ENCODE measurements around the gene TAS1R2.

Gene TAS1R2

DNA sequence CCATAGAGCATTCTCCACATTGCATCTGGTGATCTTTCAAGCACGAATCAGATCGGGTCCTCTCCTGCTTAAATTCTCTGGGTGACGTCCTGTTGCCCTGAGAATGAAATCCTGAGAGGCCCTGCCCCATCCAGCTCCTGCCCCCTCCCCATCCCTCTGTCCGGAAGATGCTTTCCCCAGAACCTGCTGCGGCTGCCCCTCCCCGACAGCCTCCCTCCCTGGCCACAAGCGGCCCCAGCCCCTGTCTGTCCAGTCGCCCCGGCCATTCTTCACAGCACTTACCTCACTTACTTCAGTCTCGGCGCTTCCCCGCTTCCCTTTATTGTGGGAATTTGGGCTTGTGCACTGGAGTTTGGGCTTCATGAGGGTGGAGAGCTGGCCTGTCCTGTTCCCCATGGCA is 40.3 kb downstream of the TAS1R2 start:
- H3K27ac ChIP-seq, result no peak overlapping the region
- TF ChIP-seq CTCF (conservative IDR thresholded peaks at IDR 0.05), result no peak

DNA sequence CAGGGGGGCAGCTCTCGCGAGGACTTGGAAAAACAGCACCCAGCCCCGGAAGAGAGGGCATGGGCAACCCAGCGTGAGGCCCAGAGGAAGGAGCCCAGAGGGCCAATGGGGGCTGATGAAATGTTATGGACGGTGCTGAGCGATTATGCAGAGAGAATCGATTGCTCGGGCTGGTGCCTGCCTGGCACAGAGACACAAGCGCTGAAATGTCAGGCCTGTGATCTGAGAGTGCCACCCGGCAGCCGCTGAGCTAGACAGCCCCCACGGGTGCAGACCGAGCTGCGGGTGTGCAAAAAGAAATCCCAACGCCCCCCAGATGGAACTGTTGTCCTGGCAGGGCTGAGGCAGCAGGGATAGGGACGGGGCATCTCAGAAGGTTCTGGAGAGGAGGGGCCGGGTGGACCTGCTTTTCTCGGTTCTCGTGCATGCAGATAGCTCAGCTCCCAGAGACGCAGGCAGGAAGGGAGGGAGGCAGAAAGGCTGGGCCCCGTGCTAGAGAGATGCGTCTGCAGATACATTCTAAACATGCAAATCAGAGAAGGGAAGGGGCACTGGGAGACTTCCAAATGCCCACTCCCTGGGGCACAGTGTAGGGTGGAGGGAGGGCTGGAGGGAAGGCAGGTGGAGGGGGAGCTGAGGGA is 41.5 kb downstream of the TAS1R2 start:
- TF ChIP-seq CTCF (conservative IDR thresholded peaks at IDR 0.05), result no peak
- H3K27ac ChIP-seq, result no peak overlapping the region

- no peak overlapping the region for H3K27ac ChIP-seq
- TF ChIP-seq CTCF (conservative IDR thresholded peaks at IDR 0.05), result no peak
Measured at GRCh38 chr1:18817316-18817715, 42.1 kb downstream of the TAS1R2 start.

DNA sequence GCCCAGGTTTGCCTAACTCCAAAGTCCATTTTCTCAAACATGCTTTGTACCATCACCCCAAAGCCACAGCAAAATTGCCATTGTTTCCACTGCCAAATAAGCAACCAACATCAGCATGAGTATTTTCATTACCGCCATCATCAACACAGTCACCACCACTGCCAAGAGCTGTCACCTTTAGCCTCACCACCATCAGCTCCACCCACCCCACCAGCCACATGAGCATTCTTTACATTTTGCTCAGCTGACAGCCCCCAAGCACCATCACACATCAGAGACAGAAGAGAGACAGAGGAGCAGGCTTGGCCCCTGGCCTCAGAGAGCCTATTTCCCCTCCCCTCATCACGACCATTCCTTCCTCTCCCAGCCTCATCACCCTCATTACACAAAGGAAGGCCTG is 42.7 kb downstream of the TAS1R2 start:
- H3K27ac ChIP-seq, result no peak overlapping the region
- TF ChIP-seq CTCF (conservative IDR thresholded peaks at IDR 0.05), result no peak

- H3K27ac ChIP-seq, result no peak overlapping the region
- no peak for TF ChIP-seq CTCF (conservative IDR thresholded peaks at IDR 0.05)
Measured at GRCh38 chr1:18814874-18815531, 44.5 kb downstream of the TAS1R2 start.

GRCh38 chr1:18814425-18814824 is 45.0 kb downstream of the TAS1R2 start:
- H3K27ac ChIP-seq, result no peak overlapping the region
- TF ChIP-seq CTCF (conservative IDR thresholded peaks at IDR 0.05), result no peak

DNA sequence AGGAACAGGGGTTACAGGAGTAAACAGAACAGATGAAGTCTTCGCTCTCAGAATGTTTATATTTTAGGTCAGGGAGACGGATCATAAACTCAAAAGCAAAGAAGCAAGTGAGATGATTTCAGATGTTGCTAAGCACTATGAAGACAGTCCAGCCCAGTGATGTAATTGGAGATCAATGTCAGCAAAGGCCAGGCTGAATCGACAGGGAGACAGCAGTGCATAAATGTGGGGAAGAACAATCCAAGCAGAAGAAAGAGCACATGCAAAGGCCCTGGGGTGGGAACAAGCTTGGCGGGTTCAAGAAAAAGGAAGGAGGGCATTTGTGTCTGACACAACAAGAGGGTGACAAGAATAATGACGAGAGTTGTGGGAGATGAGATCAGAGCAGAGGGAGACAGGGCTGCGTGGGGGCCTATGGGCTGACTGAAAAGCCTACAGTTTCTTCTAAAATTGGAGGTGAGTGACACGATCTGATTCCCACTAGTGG is 47.0 kb downstream of the TAS1R2 start:
- TF ChIP-seq CTCF (conservative IDR thresholded peaks at IDR 0.05), result no peak
- no peak overlapping the region for H3K27ac ChIP-seq

Data from VCaP (cell line).